Measurements from ENCODE around the gene SPRR2B. TPM values are rescaled to one million over a fixed set of nuclear protein-coding genes. Genes with fewer than 3 reads are reported as not detected.
"Not testable (repeated sequence)": the region's sequence is repeated elsewhere in the genome, so short reads cannot be mapped to it uniquely, and the experiment has no call there.

Gene SPRR2B
- total RNA-seq, 1 donor: not detected

DNA sequence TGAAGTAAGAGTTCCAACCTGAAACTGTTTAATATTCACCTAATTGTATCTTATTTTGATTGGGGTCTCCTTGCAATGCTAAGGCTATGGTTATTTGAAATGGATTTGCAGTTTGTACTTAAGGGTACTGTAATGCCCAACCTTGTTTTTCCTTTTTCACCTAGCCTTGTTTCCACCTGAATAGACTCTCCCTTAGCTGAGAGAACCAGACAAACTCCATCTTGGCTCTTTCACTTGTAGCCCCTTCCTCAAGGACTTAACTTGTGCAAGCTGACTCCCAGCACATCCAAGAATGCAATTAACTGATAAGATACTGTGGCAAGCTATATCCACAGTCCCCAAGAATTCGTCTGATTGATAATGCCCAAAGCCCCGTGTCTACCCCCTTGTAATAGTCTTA is 49.6 kb downstream of the SPRR2B start:
- not testable (repeated sequence) for H3K4me1 ChIP-seq (ENCODE audit: insufficient read depth, low read length); H3K9me3 ChIP-seq (ENCODE audit: low read depth, low read length); H3K4me3 ChIP-seq (ENCODE audit: low read length); H3K27me3 ChIP-seq (ENCODE audit: insufficient read depth, low read length)

Other genes starting within 250 kb of the SPRR2B start
- gene LCE1A, start 244.1 kb downstream of the SPRR2B start, total RNA-seq: not detected
- gene LCE6A, start 228.8 kb downstream of the SPRR2B start, total RNA-seq: not detected
- not detected for gene LCE7A, start 211.6 kb downstream of the SPRR2B start, total RNA-seq
- gene SMCP, start 193.3 kb downstream of the SPRR2B start, total RNA-seq: not detected
- not detected for gene IVL, start 163.1 kb downstream of the SPRR2B start, total RNA-seq
- gene SPRR5, start 124.4 kb downstream of the SPRR2B start, total RNA-seq: not detected
- gene SPRR4, start 101.0 kb downstream of the SPRR2B start, total RNA-seq: not detected
- not detected for gene SPRR1A, start 87.5 kb downstream of the SPRR2B start, total RNA-seq
- gene SPRR3, start 69.9 kb downstream of the SPRR2B start, total RNA-seq: not detected
- not detected for gene SPRR1B, start 40.4 kb downstream of the SPRR2B start, total RNA-seq
- not detected for gene SPRR2D, start 30.5 kb downstream of the SPRR2B start, total RNA-seq
- gene SPRR2A, start 14.1 kb downstream of the SPRR2B start, total RNA-seq: not detected
- not detected for gene SPRR2E, start 22.9 kb upstream of the SPRR2B start, total RNA-seq
- gene SPRR2F, start 41.9 kb upstream of the SPRR2B start, total RNA-seq: not detected
- gene SPRR2G, start 79.3 kb upstream of the SPRR2B start, total RNA-seq: not detected
- gene LELP1, start 131.8 kb upstream of the SPRR2B start, total RNA-seq: not detected
- not detected for gene PRR9, start 146.0 kb upstream of the SPRR2B start, total RNA-seq
- gene LORICRIN, start 188.1 kb upstream of the SPRR2B start, total RNA-seq: not detected
- gene PGLYRP3, start 241.3 kb upstream of the SPRR2B start, total RNA-seq: not detected

Data from mononuclear cell (primary cell).